ENCODE measurements around the gene CCNK.

CCNK gene

GRCh38 chr14:99556134-99556791, 75.1 kb downstream of the CCNK start:
- ChIA-PET POLR2A (no interaction called here), CTCF (no interaction called here)
- DNase-seq (ENCODE audit: extremely low spot score), result no peak
- no peak for TF ChIP-seq CTCF (IDR thresholded peaks at IDR 0.05; ENCODE audit: control extremely low read depth, extremely low read depth, low read depth, missing control alignments)

- TF ChIP-seq CTCF (IDR thresholded peaks at IDR 0.05; ENCODE audit: control extremely low read depth, extremely low read depth, low read depth, missing control alignments), result no peak
- CTCF ChIA-PET, result no interaction called here
Observed at GRCh38 chr14:99559286-99559990, 78.2 kb downstream of the CCNK start.

GRCh38 chr14:99560403-99560802, 79.2 kb downstream of the CCNK start:
- ChIA-PET CTCF (no interaction called here), POLR2A (no interaction called here)
- TF ChIP-seq CTCF (IDR thresholded peaks at IDR 0.05; ENCODE audit: control extremely low read depth, extremely low read depth, low read depth, missing control alignments), result no peak
- no peak for DNase-seq (ENCODE audit: extremely low spot score)

More at GRCh38 chr14:99559286-99559990, 78.2 kb downstream of the CCNK start:
- DNase-seq (ENCODE audit: extremely low spot score), result no peak
- POLR2A ChIA-PET, result no interaction called here

- POLR2A ChIA-PET, result no interaction called here
- CTCF ChIA-PET, result no interaction called here
- TF ChIP-seq CTCF (IDR thresholded peaks at IDR 0.05; ENCODE audit: control extremely low read depth, extremely low read depth, low read depth, missing control alignments), result no peak
- DNase-seq (ENCODE audit: extremely low spot score), result no peak
Observed at GRCh38 chr14:99560922-99561683, 79.9 kb downstream of the CCNK start.

GRCh38 chr14:99561864-99562263, 80.7 kb downstream of the CCNK start:
- no peak for DNase-seq (ENCODE audit: extremely low spot score)
- no peak for TF ChIP-seq CTCF (IDR thresholded peaks at IDR 0.05; ENCODE audit: control extremely low read depth, extremely low read depth, low read depth, missing control alignments)
- CTCF ChIA-PET, result no interaction called here
- POLR2A ChIA-PET, result no interaction called here
